ENCODE results near the gene ARL15. TPM values are rescaled to one million over a fixed set of nuclear protein-coding genes. Genes with fewer than 3 reads are reported as not detected.

ARL15 gene
- total RNA-seq, 4 donors from 2014 or later, result 19.9 to 57.0 (median 36.9) TPM

- H3K27me3 ChIP-seq, result no peaks in the 10 kb centered on the region
- no peak overlapping the region for H3K27ac ChIP-seq
- TF ChIP-seq POLR2A (IDR thresholded peaks at IDR 0.05), result no peak
- TF ChIP-seq EP300 (IDR thresholded peaks at IDR 0.05), result no peak
- no peak for TF ChIP-seq POLR2AphosphoS5 (IDR thresholded peaks at IDR 0.05)
- no peak for TF ChIP-seq CTCF (IDR thresholded peaks at IDR 0.05)
- peaks cover 4% of the 10 kb centered on the region for H3K4me1 ChIP-seq
- H3K4me3 ChIP-seq, result no peak overlapping the region
- no peak for DNase-seq (ENCODE audit: low spot score in 2 of 2)
- H3K36me3 ChIP-seq, result no peaks in the 10 kb centered on the region
- WGBS, result 95% methylated on average over 2 of the region's 2 CpGs
- no peaks in the 10 kb centered on the region for H3K9me3 ChIP-seq
Measured at GRCh38 chr5:54086191-54086590, 224.2 kb downstream of the ARL15 start.

GRCh38 chr5:54084696-54085095, 225.7 kb downstream of the ARL15 start:
- no peaks in the 10 kb centered on the region for H3K27me3 ChIP-seq
- WGBS, result 74% methylated on average over 4 of the region's 4 CpGs
- no peak overlapping the region for H3K4me3 ChIP-seq
- no peak overlapping the region for H3K27ac ChIP-seq
- no peaks in the 10 kb centered on the region for H3K4me1 ChIP-seq
- no peaks in the 10 kb centered on the region for H3K36me3 ChIP-seq
- TF ChIP-seq POLR2A (IDR thresholded peaks at IDR 0.05) (no peak), CTCF (IDR thresholded peaks at IDR 0.05) (no peak), POLR2AphosphoS5 (IDR thresholded peaks at IDR 0.05) (no peak), EP300 (IDR thresholded peaks at IDR 0.05) (no peak)
- no peak for DNase-seq (ENCODE audit: low spot score in 2 of 2)
- no peaks in the 10 kb centered on the region for H3K9me3 ChIP-seq

GRCh38 chr5:54083851-54084250, 226.5 kb downstream of the ARL15 start:
- DNase-seq (ENCODE audit: low spot score in 2 of 2), result no peak
- H3K36me3 ChIP-seq, result no peaks in the 10 kb centered on the region
- no peak for TF ChIP-seq CTCF (IDR thresholded peaks at IDR 0.05)
- TF ChIP-seq POLR2AphosphoS5 (IDR thresholded peaks at IDR 0.05), result no peak
- no peak for TF ChIP-seq POLR2A (IDR thresholded peaks at IDR 0.05)
- TF ChIP-seq EP300 (IDR thresholded peaks at IDR 0.05), result no peak
- no peak overlapping the region for H3K27ac ChIP-seq
- H3K27me3 ChIP-seq, result no peaks in the 10 kb centered on the region
- no peaks in the 10 kb centered on the region for H3K9me3 ChIP-seq
- 55% methylated on average over 3 of the region's 3 CpGs for WGBS
- H3K4me1 ChIP-seq, result no peaks in the 10 kb centered on the region
- H3K4me3 ChIP-seq, result no peak overlapping the region

- no peak for TF ChIP-seq POLR2AphosphoS5 (IDR thresholded peaks at IDR 0.05)
- TF ChIP-seq EP300 (IDR thresholded peaks at IDR 0.05), result no peak
- no peak for TF ChIP-seq CTCF (IDR thresholded peaks at IDR 0.05)
- no peak for TF ChIP-seq POLR2A (IDR thresholded peaks at IDR 0.05)
- DNase-seq (ENCODE audit: low spot score in 2 of 2), result no peak
- H3K27ac ChIP-seq, result no peak overlapping the region
- no peak overlapping the region for H3K4me3 ChIP-seq
- no peaks in the 10 kb centered on the region for H3K9me3 ChIP-seq
- H3K4me1 ChIP-seq, result no peaks in the 10 kb centered on the region
- 98% methylated on average over 1 of the region's 1 CpG for WGBS
- H3K27me3 ChIP-seq, result no peaks in the 10 kb centered on the region
- no peaks in the 10 kb centered on the region for H3K36me3 ChIP-seq
Measured at GRCh38 chr5:54083245-54083644, 227.1 kb downstream of the ARL15 start.

- Histone ChIP-seq H3K36me3 (no peaks in the 10 kb centered on the region), H3K9me3 (no peaks in the 10 kb centered on the region), H3K27ac (no peak overlapping the region), H3K4me3 (no peak overlapping the region), H3K27me3 (no peaks in the 10 kb centered on the region), H3K4me1 (no peaks in the 10 kb centered on the region)
- 96% methylated on average over 1 of the region's 1 CpG for WGBS
- no peak for TF ChIP-seq EP300 (IDR thresholded peaks at IDR 0.05)
- TF ChIP-seq POLR2AphosphoS5 (IDR thresholded peaks at IDR 0.05), result no peak
- no peak for DNase-seq (ENCODE audit: low spot score in 2 of 2)
Measured at GRCh38 chr5:54081415-54081814, 229.0 kb downstream of the ARL15 start.

GRCh38 chr5:54080831-54081230, 229.5 kb downstream of the ARL15 start:
- Histone ChIP-seq H3K27me3 (no peaks in the 10 kb centered on the region), H3K4me3 (no peak overlapping the region), H3K4me1 (no peaks in the 10 kb centered on the region), H3K27ac (no peak overlapping the region), H3K36me3 (no peaks in the 10 kb centered on the region), H3K9me3 (no peaks in the 10 kb centered on the region)
- DNase-seq (ENCODE audit: low spot score in 2 of 2), result no peak
- WGBS, result 89% methylated on average over 5 of the region's 5 CpGs
- TF ChIP-seq CTCF (IDR thresholded peaks at IDR 0.05) (no peak), POLR2A (IDR thresholded peaks at IDR 0.05) (no peak), EP300 (IDR thresholded peaks at IDR 0.05) (no peak), POLR2AphosphoS5 (IDR thresholded peaks at IDR 0.05) (no peak)
